HEK293 (cell line): ENCODE results near the gene RFX2.

Experiments
- CTCF ChIA-PET: fragments of 350-600 bp; formaldehyde crosslinking; extraction: SDS; loops from one replicate; lab custom pipeline; 2021; ENCODE audit warnings: antibody characterized with exemption; lab: Yijun Ruan, JAX
- POLR2A ChIA-PET: fragments of 300-600 bp; formaldehyde crosslinking; extraction: SDS; loops from one replicate; lab custom pipeline; 2020; ENCODE audit warnings: antibody characterized with exemption, inconsistent platforms; lab: Yijun Ruan, JAX
- H3K27ac ChIP-seq: fragments of 200-500 bp; sonication (Bioruptor generic); 2 replicates; pipeline ENCODE4 v1.5.1; 2014; ENCODE audit warnings: low read depth, low read length, control low read depth, inconsistent platforms; ENCODE audit errors: extremely low read depth
- H3K36me3 ChIP-seq, 2 experiments: fragments of 200-500 bp in 1 of 2; sonication (Bioruptor generic) in 1 of 2; 1 replicate in 1 of 2; 2 replicates in 1 of 2; pipeline ENCODE4 v1.5.1; 2014 to 2017; ENCODE audit warnings: inconsistent platforms in 2 of 2, low read length in 2 of 2; ENCODE audit not compliant: control insufficient read depth in 2 of 2, insufficient read depth in 1 of 2
- H3K4me1 ChIP-seq: fragments of 200-500 bp; sonication (Bioruptor generic); 2 replicates; pipeline ENCODE4 v1.5.1; 2014; ENCODE audit warnings: mild to moderate bottlenecking, low read length, inconsistent platforms; ENCODE audit not compliant: control insufficient read depth, insufficient read depth
- H3K4me3 ChIP-seq: 2 replicates; pipeline ENCODE4 v1.5.1; 2011; ENCODE audit warnings: low read depth, mild to moderate bottlenecking, control low read depth, low read length, moderate library complexity
- H3K9me3 ChIP-seq: fragments of 200-500 bp; sonication (Bioruptor generic); 2 replicates; pipeline ENCODE4 v1.5.1; 2014; ENCODE audit warnings: low read depth, low read length, inconsistent platforms; ENCODE audit not compliant: control insufficient read depth, insufficient read depth
- BCL11B ChIP-seq: fragments of 450-650 bp; formaldehyde crosslinking; IDR thresholded peaks from 2 replicates; pipeline ENCODE4 v1.5.1; 2016; ENCODE audit warnings: low read depth, missing biosample characterization, missing genetic modification characterization
- FEZF1 ChIP-seq: fragments of 450-650 bp; formaldehyde crosslinking; IDR thresholded peaks from 2 replicates; pipeline ENCODE4 v1.5.1; 2016; ENCODE audit warnings: missing biosample characterization, missing genetic modification characterization
- KLF10 ChIP-seq: fragments of 450-650 bp; IDR thresholded peaks from 2 replicates; pipeline ENCODE4 v1.5.1; 2018; ENCODE audit warnings: missing biosample characterization, mild to moderate bottlenecking, missing genetic modification characterization
- PRDM2 ChIP-seq: fragments of 450-650 bp; formaldehyde crosslinking; IDR thresholded peaks from 2 replicates; pipeline ENCODE4 v1.5.1; 2016; ENCODE audit warnings: missing biosample characterization, missing genetic modification characterization, borderline replicate concordance
- ZBTB11 ChIP-seq: fragments of 450-650 bp; formaldehyde crosslinking; conservative IDR thresholded peaks from 2 replicates; pipeline ENCODE4 v1.5.1; 2016; ENCODE audit warnings: low read depth, missing biosample characterization, missing genetic modification characterization
- ZBTB17 ChIP-seq: fragments of 450-650 bp; formaldehyde crosslinking; IDR thresholded peaks from 2 replicates; pipeline ENCODE4 v1.5.1; 2016; ENCODE audit warnings: missing biosample characterization, missing genetic modification characterization
- ZNF140 ChIP-seq: fragments of 450-650 bp; formaldehyde crosslinking; IDR thresholded peaks from 2 replicates; pipeline ENCODE4 v1.5.1; 2016; ENCODE audit warnings: missing biosample characterization, missing genetic modification characterization
- ZNF174 ChIP-seq: fragments of 450-650 bp; formaldehyde crosslinking; IDR thresholded peaks from 2 replicates; pipeline ENCODE4 v1.5.0; 2017; ENCODE audit warnings: missing biosample characterization, mild to moderate bottlenecking, missing genetic modification characterization
- ZNF214 ChIP-seq: fragments of 450-650 bp; formaldehyde crosslinking; IDR thresholded peaks from 2 replicates; pipeline ENCODE4 v1.5.1; 2017; ENCODE audit warnings: missing biosample characterization, mild to moderate bottlenecking, missing genetic modification characterization, borderline replicate concordance
- ZNF223 ChIP-seq: fragments of 450-650 bp; formaldehyde crosslinking; IDR thresholded peaks from 2 replicates; pipeline ENCODE4 v1.5.1; 2016; ENCODE audit warnings: missing biosample characterization, missing genetic modification characterization
- ZNF354C ChIP-seq: fragments of 450-650 bp; formaldehyde crosslinking; IDR thresholded peaks from 2 replicates; pipeline ENCODE4 v1.5.1; 2016; ENCODE audit warnings: missing biosample characterization, missing genetic modification characterization, low read depth, borderline replicate concordance
- ZNF404 ChIP-seq: fragments of 450-650 bp; formaldehyde crosslinking; IDR thresholded peaks from 2 replicates; pipeline ENCODE4 v1.5.1; 2017; ENCODE audit warnings: missing biosample characterization, missing genetic modification characterization
- ZNF501 ChIP-seq: fragments of 450-650 bp; formaldehyde crosslinking; IDR thresholded peaks from 2 replicates; pipeline ENCODE4 v1.5.1; 2016; ENCODE audit warnings: missing biosample characterization, missing genetic modification characterization
- ZNF610 ChIP-seq: fragments of 450-650 bp; formaldehyde crosslinking; IDR thresholded peaks from 2 replicates; pipeline ENCODE4 v1.5.1; 2016; ENCODE audit warnings: missing biosample characterization, missing genetic modification characterization, borderline replicate concordance
- ZNF629 ChIP-seq: fragments of 450-650 bp; formaldehyde crosslinking; IDR thresholded peaks from 2 replicates; pipeline ENCODE4 v1.5.1; 2017; ENCODE audit warnings: missing biosample characterization, missing genetic modification characterization
- ZNF670 ChIP-seq: fragments of 450-650 bp; formaldehyde crosslinking; IDR thresholded peaks from 2 replicates; pipeline ENCODE4 v1.5.1; 2016; ENCODE audit warnings: missing biosample characterization, missing genetic modification characterization, low read depth
- ZNF701 ChIP-seq: fragments of 450-650 bp; formaldehyde crosslinking; IDR thresholded peaks from 2 replicates; pipeline ENCODE4 v1.5.1; 2016; ENCODE audit warnings: missing biosample characterization, missing genetic modification characterization
- ZNF747 ChIP-seq: fragments of 450-650 bp; formaldehyde crosslinking; IDR thresholded peaks from 2 replicates; pipeline ENCODE4 v1.5.1; 2016; ENCODE audit warnings: missing biosample characterization, missing genetic modification characterization
- TF ChIP-seq, protein P1 (sequence below): fragments of 450-650 bp; formaldehyde crosslinking; IDR thresholded peaks from 2 replicates; pipeline ENCODE4 v1.5.1; 2016; ENCODE audit warnings: missing biosample characterization, missing genetic modification characterization
- TF ChIP-seq, protein P2 (sequence below): fragments of 450-650 bp; IDR thresholded peaks from 2 replicates; pipeline ENCODE4 v1.5.1; 2018; ENCODE audit warnings: missing biosample characterization, missing genetic modification characterization
- TF ChIP-seq, protein P3 (sequence below): fragments of 450-650 bp; formaldehyde crosslinking; IDR thresholded peaks from 2 replicates; pipeline ENCODE4 v1.5.1; 2017; ENCODE audit warnings: missing biosample characterization, missing genetic modification characterization

Gene RFX2

GRCh38 chr19:6015841-6016545 lies 94.3 kb downstream of the RFX2 start (continued):
- TF ChIP-seq PRDM2 (no peak), ZNF174 (no peak), ZNF501 (tag by site-specific recombination) (no peak), ZNF629 (tag by site-specific recombination) (no peak)

GRCh38 chr19:6014551-6015135 lies 95.7 kb downstream of the RFX2 start:
- TF ChIP-seq, protein P1, sequence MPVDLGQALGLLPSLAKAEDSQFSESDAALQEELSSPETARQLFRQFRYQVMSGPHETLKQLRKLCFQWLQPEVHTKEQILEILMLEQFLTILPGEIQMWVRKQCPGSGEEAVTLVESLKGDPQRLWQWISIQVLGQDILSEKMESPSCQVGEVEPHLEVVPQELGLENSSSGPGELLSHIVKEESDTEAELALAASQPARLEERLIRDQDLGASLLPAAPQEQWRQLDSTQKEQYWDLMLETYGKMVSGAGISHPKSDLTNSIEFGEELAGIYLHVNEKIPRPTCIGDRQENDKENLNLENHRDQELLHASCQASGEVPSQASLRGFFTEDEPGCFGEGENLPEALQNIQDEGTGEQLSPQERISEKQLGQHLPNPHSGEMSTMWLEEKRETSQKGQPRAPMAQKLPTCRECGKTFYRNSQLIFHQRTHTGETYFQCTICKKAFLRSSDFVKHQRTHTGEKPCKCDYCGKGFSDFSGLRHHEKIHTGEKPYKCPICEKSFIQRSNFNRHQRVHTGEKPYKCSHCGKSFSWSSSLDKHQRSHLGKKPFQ (tag by site-specific recombination): no peak
- TF ChIP-seq KLF10: no peak
- no peak for TF ChIP-seq ZNF610 (tag by site-specific recombination)
- no peak for TF ChIP-seq ZNF701 (tag by site-specific recombination)
- no peak for TF ChIP-seq ZNF747 (tag by site-specific recombination)
- no peak for TF ChIP-seq ZNF140 (tag by site-specific recombination)
- no peak for TF ChIP-seq ZBTB11 (tag by site-specific recombination)
- TF ChIP-seq ZNF670 (tag by site-specific recombination): no peak
- TF ChIP-seq BCL11B (tag by site-specific recombination): no peak
- TF ChIP-seq ZBTB17 (tag by site-specific recombination): no peak
- TF ChIP-seq, protein P2, sequence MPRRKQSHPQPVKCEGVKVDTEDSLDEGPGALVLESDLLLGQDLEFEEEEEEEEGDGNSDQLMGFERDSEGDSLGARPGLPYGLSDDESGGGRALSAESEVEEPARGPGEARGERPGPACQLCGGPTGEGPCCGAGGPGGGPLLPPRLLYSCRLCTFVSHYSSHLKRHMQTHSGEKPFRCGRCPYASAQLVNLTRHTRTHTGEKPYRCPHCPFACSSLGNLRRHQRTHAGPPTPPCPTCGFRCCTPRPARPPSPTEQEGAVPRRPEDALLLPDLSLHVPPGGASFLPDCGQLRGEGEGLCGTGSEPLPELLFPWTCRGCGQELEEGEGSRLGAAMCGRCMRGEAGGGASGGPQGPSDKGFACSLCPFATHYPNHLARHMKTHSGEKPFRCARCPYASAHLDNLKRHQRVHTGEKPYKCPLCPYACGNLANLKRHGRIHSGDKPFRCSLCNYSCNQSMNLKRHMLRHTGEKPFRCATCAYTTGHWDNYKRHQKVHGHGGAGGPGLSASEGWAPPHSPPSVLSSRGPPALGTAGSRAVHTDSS (tag by site-specific recombination): no peak
- TF ChIP-seq ZNF354C: no peak
- no peak for TF ChIP-seq FEZF1
- no peak for TF ChIP-seq ZNF223 (tag by site-specific recombination)
- no peak for TF ChIP-seq ZNF214 (tag by site-specific recombination)
- TF ChIP-seq ZNF404 (tag by site-specific recombination): no peak
- TF ChIP-seq, protein P3, sequence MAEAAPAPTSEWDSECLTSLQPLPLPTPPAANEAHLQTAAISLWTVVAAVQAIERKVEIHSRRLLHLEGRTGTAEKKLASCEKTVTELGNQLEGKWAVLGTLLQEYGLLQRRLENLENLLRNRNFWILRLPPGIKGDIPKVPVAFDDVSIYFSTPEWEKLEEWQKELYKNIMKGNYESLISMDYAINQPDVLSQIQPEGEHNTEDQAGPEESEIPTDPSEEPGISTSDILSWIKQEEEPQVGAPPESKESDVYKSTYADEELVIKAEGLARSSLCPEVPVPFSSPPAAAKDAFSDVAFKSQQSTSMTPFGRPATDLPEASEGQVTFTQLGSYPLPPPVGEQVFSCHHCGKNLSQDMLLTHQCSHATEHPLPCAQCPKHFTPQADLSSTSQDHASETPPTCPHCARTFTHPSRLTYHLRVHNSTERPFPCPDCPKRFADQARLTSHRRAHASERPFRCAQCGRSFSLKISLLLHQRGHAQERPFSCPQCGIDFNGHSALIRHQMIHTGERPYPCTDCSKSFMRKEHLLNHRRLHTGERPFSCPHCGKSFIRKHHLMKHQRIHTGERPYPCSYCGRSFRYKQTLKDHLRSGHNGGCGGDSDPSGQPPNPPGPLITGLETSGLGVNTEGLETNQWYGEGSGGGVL (tag by site-specific recombination): no peak
- no peaks in the 10 kb centered on the region for H3K9me3 ChIP-seq
- H3K36me3 ChIP-seq: no peaks in the 10 kb centered on the region; a peak in 1 of 3 replicates
- ChIA-PET CTCF (interaction anchor here (0.7 to 2.2 kb wide), 5 partner anchors 8 to 580 kb away, joined by 3 to 7 read pairs (median 4); no protein-coding TSS in a partner anchor), POLR2A (interaction anchor here (0.6 kb wide), 1 partner anchor 211 kb away, joined by 9 read pairs; no protein-coding TSS in a partner anchor)
- no peak overlapping the region for H3K27ac ChIP-seq
- H3K4me1 ChIP-seq: no peaks in the 10 kb centered on the region
- no peak overlapping the region for H3K4me3 ChIP-seq
